Endothelial cell of umbilical vein (primary cell): ENCODE results near the gene LRRC38. TPM values are rescaled to one million over a fixed set of nuclear protein-coding genes. Genes with fewer than 3 reads are reported as not detected.

ENCODE experiments used
- BruUV-seq: library from RNA; stranded (reverse); fragments of 400-500 nt; replicated peaks from 2 replicates; lab custom pipeline; 2021; lab: Mats Ljungman, UMichigan
- CTCF ChIA-PET: fragments of 300-600, 350-600 bp; sonication (Branson Sonifier 250); formaldehyde crosslinking; loops from one replicate; lab custom pipeline; 2021; ENCODE audit warnings: antibody characterized with exemption, inconsistent platforms; lab: Charles Lee
- POLR2A ChIA-PET: fragments of 300-600, 350-600 bp; sonication (Branson Sonifier 250); formaldehyde crosslinking; loops from one replicate; lab custom pipeline; 2021; ENCODE audit warnings: antibody characterized with exemption, inconsistent platforms; lab: Charles Lee
- DNase-seq: peaks from one replicate; pipeline ENCODE4 v3.0.0-alpha.2; 2011; ENCODE audit warnings: low read depth, low spot score
- FAIRE-seq: peaks from 2 replicates; lab custom pipeline; 2011; peaks lifted over from hg19 to GRCh38; lab: Jason Lieb, UNC
- H2AFZ ChIP-seq: 2 replicates; pipeline ENCODE4 v1.6.0; 2012; ENCODE audit warnings: low read depth, low read length, control low read depth, inconsistent platforms
- H3K27ac ChIP-seq: 2 replicates; pipeline ENCODE4 v1.5.1; 2011; ENCODE audit warnings: low read depth, mild to moderate bottlenecking, control low read depth, low read length, moderate library complexity; ENCODE audit not compliant: insufficient read depth
- H3K27me3 ChIP-seq, 2 experiments: 2 replicates each; pipeline versions ENCODE4 v1.6.0 to v1.6.1; 2011; ENCODE audit warnings: low read length in 2 of 2, mixed read lengths in 1 of 2; ENCODE audit not compliant: control insufficient read depth in 2 of 2, insufficient read depth in 2 of 2
- H3K36me3 ChIP-seq, 2 experiments: 2 replicates in 1 of 2; 3 replicates in 1 of 2; pipeline ENCODE4 v1.5.1; 2011; ENCODE audit warnings: low read length in 2 of 2, mild to moderate bottlenecking in 1 of 2, moderate library complexity in 1 of 2; ENCODE audit not compliant: control insufficient read depth in 2 of 2, insufficient read depth in 2 of 2; ENCODE audit errors: extremely low read depth in 1 of 2
- H3K4me1 ChIP-seq: 3 replicates; pipeline ENCODE4 v1.5.1; 2011; ENCODE audit warnings: mild to moderate bottlenecking, low read length; ENCODE audit not compliant: control insufficient read depth, insufficient read depth; ENCODE audit errors: extremely low read depth
- H3K4me2 ChIP-seq: 2 replicates; pipeline ENCODE4 v1.6.1; 2011; ENCODE audit warnings: low read length, control low read depth, mixed read lengths; ENCODE audit not compliant: insufficient read depth
- H3K4me3 ChIP-seq, 3 experiments: fragments of 200-600 bp in 1 of 3; sonication (generic), shearing (Covaris generic) in 1 of 3; replicated peaks in 1 of 3; 2 replicates each; pipeline ENCODE4 v1.5.1; 2011 to 2016; ENCODE audit warnings: control low read depth in 3 of 3, low read length in 3 of 3, mild to moderate bottlenecking in 2 of 3, inconsistent platforms in 1 of 3, low read depth in 1 of 3, moderate library complexity in 1 of 3; ENCODE audit not compliant: insufficient read depth in 1 of 3
- H3K79me2 ChIP-seq: 2 replicates; pipeline ENCODE4 v1.6.0; 2012; ENCODE audit warnings: low read length, inconsistent platforms; ENCODE audit not compliant: control insufficient read depth, insufficient read depth
- H3K9ac ChIP-seq: replicated peaks from 2 replicates; pipeline ENCODE3; 2011; ENCODE audit warnings: low read length, control low read depth; ENCODE audit not compliant: insufficient read depth; ENCODE audit errors: extremely low read depth
- H3K9me1 ChIP-seq: replicated peaks from 3 replicates; pipeline ENCODE4 v1.6.0; 2011; ENCODE audit warnings: mild to moderate bottlenecking, low read length; ENCODE audit not compliant: control insufficient read depth, insufficient read depth; ENCODE audit errors: extremely low read depth
- H3K9me3 ChIP-seq: replicated peaks from 2 replicates; pipeline ENCODE4 v1.5.1; 2012; ENCODE audit warnings: low read length, inconsistent platforms; ENCODE audit not compliant: control insufficient read depth, insufficient read depth
- H4K20me1 ChIP-seq: replicated peaks from 2 replicates; pipeline ENCODE3; 2011; ENCODE audit warnings: mild to moderate bottlenecking, low read length; ENCODE audit not compliant: control insufficient read depth, insufficient read depth; ENCODE audit errors: extremely low read depth
- CTCF ChIP-seq, 2 donors: IDR thresholded peaks; 1 replicate in 1 of 2; 2 replicates in 1 of 2; pipeline ENCODE4 v1.5.1; 2011; ENCODE audit warnings: low read length in 2 of 2, mild to moderate bottlenecking in 2 of 2, moderate library complexity in 2 of 2, control low read depth in 1 of 2, inconsistent platforms in 1 of 2, low read depth in 1 of 2; ENCODE audit not compliant: insufficient read depth in 1 of 2; ENCODE audit errors: extremely low read depth in 1 of 2
- EZH2 ChIP-seq: IDR thresholded peaks from 2 replicates; pipeline ENCODE4 v1.6.1; 2012; ENCODE audit warnings: borderline replicate concordance, low read depth, mild to moderate bottlenecking, moderate library complexity, low read length, inconsistent platforms; ENCODE audit not compliant: severe bottlenecking
- FOS ChIP-seq: IDR thresholded peaks from 2 replicates; pipeline ENCODE4 v1.6.1; 2011; ENCODE audit warnings: mild to moderate bottlenecking, low read length, moderate library complexity, borderline replicate concordance; ENCODE audit not compliant: insufficient read depth
- GATA2 ChIP-seq: IDR thresholded peaks from 2 replicates; pipeline ENCODE4 v1.7.0; 2011; ENCODE audit warnings: low read depth, mild to moderate bottlenecking, moderate library complexity, mixed read lengths, low read length; ENCODE audit not compliant: insufficient read length, insufficient read depth
- JUN ChIP-seq: IDR thresholded peaks from 2 replicates; pipeline ENCODE4 v1.6.1; 2011; ENCODE audit warnings: borderline replicate concordance, low read depth; ENCODE audit not compliant: insufficient read length, insufficient read depth
- MAX ChIP-seq: IDR thresholded peaks from 2 replicates; pipeline ENCODE4 v1.6.1; 2011; ENCODE audit not compliant: insufficient read depth, insufficient read length
- MYC ChIP-seq: IDR thresholded peaks from one replicate; pipeline ENCODE4 v1.6.1; 2011; ENCODE audit warnings: mild to moderate bottlenecking, low read depth, low read length
- POLR2A ChIP-seq: IDR thresholded peaks from 2 replicates; pipeline ENCODE4 v1.6.1; 2012; ENCODE audit warnings: low read depth, mild to moderate bottlenecking, control low read depth, low read length
- POLR2AphosphoS5 ChIP-seq: IDR thresholded peaks from 2 replicates; pipeline ENCODE4 v1.6.1; 2012; ENCODE audit warnings: low read depth, mild to moderate bottlenecking, control low read depth, low read length, moderate library complexity; ENCODE audit not compliant: insufficient read depth
- dilution Hi-C: fragments of 300-500 bp; cut with MboI; formaldehyde crosslinking; loops from one replicate; pipeline ENCODE4 v1.15.0; 2019; ENCODE audit warnings: low sequenced_read_pairs; ENCODE audit not compliant: extremely low pct_ligation_motif_present
- intact Hi-C: fragments of 100-400 bp; cut with micrococcal nuclease; formaldehyde crosslinking; loops from one replicate; pipeline ENCODE4 v1.10.0; 2022
- polyA plus RNA-seq, 4 experiments: library from polyadenylated mRNA; depleted of rRNA in 3 of 4; stranded (reverse) in 3 of 4; unstranded in 1 of 4; fragments of >200 nt; gene quantifications; 2 replicates each; pipeline versions ENCODE4 v1.2.1 to v1.2.3, GENCODE V29; 2011 to 2012; ENCODE audit warnings: missing spikeins in 1 of 4
- total RNA-seq: library from RNA; stranded (reverse); gene quantifications from 2 replicates; pipeline ENCODE4 v1.2.3, GENCODE V29; 2021

LRRC38 gene
- total and polyA plus RNA-seq, 2 donors (not counting 3 experiments of a cell fraction or from before 2014, with no cell fraction given): not detected

- Histone ChIP-seq H3K36me3 (no peaks in the 10 kb centered on the region), H3K9me3 (peaks cover 9% of the 10 kb centered on the region), H3K4me2 (no peak overlapping the region), H4K20me1 (no peaks in the 10 kb centered on the region), H3K27ac (no peak overlapping the region), H3K79me2 (no peaks in the 10 kb centered on the region), H2AFZ (no peak overlapping the region), H3K4me1 (no peaks in the 10 kb centered on the region), H3K4me3 (no peak overlapping the region), H3K27me3 (no peaks in the 10 kb centered on the region), H3K9ac (no peak overlapping the region), H3K9me1 (no peaks in the 10 kb centered on the region)
- no peak for FAIRE-seq
- ChIA-PET CTCF (no interaction called here), POLR2A (no interaction called here)
- TF ChIP-seq MYC: no peak
- TF ChIP-seq FOS: no peak
- TF ChIP-seq MAX: no peak
- no peak for TF ChIP-seq CTCF (IDR thresholded peaks at IDR 0.05; ENCODE audit: extremely low read depth in 1 of 2, insufficient read depth in 1 of 2, low read depth in 1 of 2, low read length in 2 of 2)
- no peak for TF ChIP-seq EZH2
- TF ChIP-seq JUN: no peak
- TF ChIP-seq POLR2A: no peak
- TF ChIP-seq GATA2: no peak
- no peak for TF ChIP-seq POLR2AphosphoS5
- no TSS peak for BruUV-seq
- dilution Hi-C loops (no loop called here), intact Hi-C loops (no loop called here)
- DNase-seq: no peak
Observed at GRCh38 chr1:13544221-13544556, 30.4 kb upstream of the LRRC38 start.
